Head of caudate nucleus (tissue), 42 donors: ENCODE data around the gene SERINC5.
"Not testable (repeated sequence)": the region's sequence is repeated elsewhere in the genome, so short reads cannot be mapped to it uniquely, and the experiment has no call there.

Source experiments
- DNase-seq, 42 donors: peaks; one replicate each; pipeline versions ENCODE4 v3.0.0 to v3.0.0-alpha.2; 2020 to 2021; ENCODE audit warnings: mixed read lengths in 7 of 42
- intact Hi-C: fragments of 100-400 bp; cut with DNase I; formaldehyde crosslinking; loops from one replicate; pipeline ENCODE4 v1.15.0; 2022

Gene SERINC5

DNA sequence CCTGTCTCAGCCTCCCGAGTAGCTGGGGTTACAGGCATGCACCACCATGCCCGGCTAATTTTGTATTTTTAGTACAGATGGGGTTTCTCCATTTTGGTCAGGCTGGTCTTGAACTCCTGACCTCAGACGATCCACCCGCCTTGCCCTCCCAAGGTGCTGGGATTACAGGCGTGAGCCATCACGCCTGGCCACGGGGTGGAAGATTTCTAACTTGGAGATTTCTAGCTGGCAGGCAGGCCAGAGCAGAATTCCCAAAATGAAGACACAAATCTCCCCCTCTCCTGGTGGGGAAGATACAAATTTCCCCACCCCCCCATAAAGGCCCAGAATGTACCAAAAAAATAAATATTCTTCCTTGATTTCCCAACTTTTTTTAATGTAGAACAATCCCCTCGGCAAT lies 101.6 kb downstream of the SERINC5 start:
- intact Hi-C loops, result not testable (repeated sequence)

DNA sequence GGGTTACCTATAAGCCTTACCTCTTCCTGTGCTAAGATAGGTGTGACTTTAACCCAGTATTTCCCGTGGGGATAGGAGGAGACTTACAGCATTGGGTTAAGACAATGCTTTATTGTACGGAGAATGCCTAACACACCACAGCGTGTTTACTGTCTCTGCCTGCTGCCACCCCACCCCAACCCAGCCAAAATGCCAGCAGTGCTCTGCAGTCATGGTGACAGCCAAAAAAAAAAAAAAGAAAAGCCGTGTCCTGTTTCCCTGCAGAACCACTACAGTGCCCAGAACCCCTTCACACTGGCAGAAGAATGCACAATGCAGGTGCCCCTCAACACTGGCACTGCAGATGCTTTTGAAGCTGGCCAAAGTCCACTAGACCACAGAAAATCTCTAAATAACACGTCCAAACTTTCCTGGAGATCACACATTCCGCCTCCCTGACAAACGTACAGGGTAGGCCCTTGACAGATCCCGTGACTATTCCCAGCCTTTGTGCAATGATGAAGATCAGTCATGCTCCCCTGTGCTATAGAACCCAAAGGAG lies 102.2 kb downstream of the SERINC5 start:
- intact Hi-C loops, result no loop called here
- DNase-seq, result peak in 34 of 42 donors; percentile 32 to 77 (median 57)

More for the DNA sequence above, 101.6 kb downstream of the SERINC5 start:
- DNase-seq, result peak in 1 of 42 donors; percentile 26

DNA sequence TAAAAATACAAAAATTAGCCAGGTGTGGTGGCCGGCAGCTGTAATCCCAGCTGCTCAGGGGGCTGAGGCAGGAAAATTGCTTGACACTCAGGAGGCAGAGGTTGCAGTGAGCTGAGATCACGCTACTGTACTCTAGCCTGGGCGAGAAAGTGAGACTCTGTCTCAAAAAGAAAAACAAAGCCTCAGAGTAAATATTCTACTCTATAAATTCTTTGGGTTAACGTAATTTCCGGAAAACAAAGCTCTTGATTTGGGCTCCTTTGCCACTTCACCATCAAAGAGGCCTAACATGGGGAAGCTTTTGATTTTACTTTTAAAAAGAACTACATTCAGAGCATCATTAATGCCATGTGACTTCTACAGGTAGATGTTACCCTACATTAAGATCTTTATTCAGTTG lies 103.1 kb downstream of the SERINC5 start:
- DNase-seq, result no peak
- intact Hi-C loops, result no loop called here

DNA sequence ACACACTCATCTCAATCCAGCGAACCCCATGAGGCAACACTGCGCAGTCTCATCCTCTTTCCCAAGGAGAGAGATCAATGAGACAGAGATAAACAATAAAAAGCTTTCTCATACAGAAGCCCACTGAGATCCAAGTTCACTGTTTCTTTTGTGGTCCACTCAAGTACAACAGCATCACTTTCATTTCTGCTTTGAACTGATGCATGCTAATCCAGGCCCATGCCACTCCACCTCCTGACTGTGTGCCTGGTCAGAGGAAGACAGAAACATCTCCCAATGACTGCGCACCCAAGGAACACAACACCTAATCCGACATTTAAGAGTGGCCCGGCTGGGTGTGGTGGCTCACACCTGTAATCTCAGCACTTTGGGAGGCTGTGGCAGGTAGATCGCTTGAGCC lies 104.0 kb downstream of the SERINC5 start:
- intact Hi-C loops, result no loop called here
- DNase-seq, result peak in 1 of 42 donors; percentile 34

DNA sequence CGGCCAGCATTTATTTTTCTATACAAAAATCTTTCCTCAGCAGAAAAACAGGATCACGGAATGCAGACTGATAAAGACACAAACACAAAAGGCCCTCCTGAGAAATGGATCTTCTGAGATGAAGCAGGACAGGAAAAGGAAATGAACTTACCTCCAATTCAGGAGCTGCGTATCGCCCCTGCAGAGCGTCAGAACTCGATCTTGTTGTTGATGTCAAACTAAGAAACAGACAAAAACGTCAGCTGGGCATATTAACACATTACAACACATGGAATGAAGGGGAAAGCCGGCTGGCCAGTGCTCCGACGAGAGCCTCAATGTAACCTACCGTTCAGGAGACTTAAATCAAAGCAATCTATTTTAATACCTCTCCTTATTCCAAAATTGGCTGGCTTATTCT lies 105.1 kb downstream of the SERINC5 start:
- peak in 1 of 42 donors; percentile 27 for DNase-seq
- intact Hi-C loops, result no loop called here

DNA sequence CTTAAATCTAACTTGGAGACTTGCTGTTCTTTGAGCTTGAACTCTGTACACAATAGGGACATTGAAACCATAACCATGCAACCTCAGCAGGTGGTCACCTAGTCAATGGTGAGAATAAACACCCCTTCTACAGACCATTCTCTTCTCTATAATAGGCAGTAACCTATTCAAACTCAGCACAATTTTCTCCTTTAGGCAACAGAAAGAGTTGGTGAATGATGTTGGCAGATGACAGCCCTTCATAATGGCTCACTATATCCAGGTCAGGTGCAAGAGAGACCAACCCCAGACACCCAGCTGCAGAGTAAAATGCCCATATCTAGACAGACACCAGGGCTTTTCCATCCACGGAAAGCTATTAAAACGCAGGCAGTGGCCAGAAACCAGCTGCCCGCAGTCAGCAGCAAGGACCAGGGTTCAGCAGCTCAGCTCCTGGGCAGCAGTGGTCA lies 106.7 kb downstream of the SERINC5 start:
- DNase-seq, result peak in 20 of 42 donors; percentile 4 to 76 (median 38)
- intact Hi-C loops, result no loop called here

DNA sequence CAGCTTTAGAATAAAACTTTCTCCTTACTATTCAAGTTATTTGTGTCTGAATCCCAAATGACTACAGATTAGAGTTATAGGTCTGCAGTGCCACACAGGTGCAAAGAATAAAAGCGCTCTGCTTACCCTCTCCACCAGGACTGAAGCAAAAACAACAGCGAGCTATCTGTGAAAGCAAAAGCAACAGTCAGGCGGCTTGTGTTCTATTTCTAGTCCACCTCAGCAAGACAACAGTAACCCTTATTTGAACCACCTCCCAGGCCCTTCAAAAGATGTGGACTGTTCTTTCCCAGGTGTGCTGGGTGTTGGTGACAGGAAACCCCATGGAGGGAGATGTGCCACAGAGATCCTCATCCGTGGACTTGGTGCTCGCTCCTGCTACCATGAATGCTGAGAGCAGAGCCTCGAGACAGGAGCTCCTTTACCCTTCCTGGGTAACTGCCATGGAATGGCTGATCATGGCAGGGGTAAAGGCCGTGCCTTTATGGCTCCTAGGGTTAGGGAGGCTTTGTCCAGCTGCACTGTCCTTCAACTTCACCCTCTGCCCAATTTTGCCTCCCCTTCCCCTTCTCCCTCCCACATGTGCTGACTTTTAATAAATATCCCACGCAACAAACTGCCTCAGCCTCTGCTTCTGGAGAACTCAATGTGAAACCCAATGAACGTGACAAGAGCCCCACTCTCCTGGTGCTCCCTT lies 108.6 kb downstream of the SERINC5 start:
- peak in 1 of 42 donors; percentile 30 for DNase-seq
- intact Hi-C loops, result no loop called here

DNA sequence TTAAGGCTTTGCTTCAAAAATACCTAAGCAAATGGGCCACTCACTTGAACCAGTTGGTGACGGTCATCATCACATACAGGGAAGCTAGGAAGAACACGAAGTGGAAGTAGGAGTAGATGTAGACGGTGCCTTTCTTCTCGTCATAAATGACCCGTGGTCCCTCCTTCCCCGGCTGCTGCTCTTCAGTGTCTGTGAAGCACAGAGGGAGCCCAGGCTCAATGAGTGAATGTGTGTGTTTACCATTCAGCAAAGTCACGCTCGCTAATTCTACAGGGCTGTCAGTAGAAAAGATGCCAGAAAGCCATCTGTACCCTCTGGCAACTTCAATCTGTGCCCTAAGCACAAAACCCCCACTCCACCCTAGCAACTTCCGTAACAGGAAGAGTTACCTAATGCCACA lies 109.8 kb downstream of the SERINC5 start:
- peak in 3 of 42 donors; percentile 12 to 57 (median 46) for DNase-seq
- intact Hi-C loops, result no loop called here

DNA sequence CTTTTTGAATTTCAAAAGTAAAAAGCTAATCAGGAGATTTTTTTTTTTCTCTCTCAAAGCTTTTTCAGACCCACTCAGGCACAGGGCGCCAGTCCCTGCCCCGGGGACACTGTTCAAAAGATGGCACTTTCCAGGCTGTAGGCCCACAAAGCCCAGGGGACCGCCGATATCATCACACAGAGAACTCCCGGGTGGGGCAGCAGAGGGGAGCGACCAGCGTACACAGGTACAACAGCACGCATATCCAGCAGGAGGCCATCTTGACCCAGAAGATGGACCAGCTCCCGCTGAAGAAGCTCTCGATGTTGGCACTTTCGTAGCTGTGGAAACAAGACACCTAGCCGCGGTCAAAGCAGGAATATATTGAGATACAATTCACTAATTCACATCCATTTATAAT lies 112.4 kb downstream of the SERINC5 start:
- peak in 1 of 42 donors; percentile 35 for DNase-seq

DNA sequence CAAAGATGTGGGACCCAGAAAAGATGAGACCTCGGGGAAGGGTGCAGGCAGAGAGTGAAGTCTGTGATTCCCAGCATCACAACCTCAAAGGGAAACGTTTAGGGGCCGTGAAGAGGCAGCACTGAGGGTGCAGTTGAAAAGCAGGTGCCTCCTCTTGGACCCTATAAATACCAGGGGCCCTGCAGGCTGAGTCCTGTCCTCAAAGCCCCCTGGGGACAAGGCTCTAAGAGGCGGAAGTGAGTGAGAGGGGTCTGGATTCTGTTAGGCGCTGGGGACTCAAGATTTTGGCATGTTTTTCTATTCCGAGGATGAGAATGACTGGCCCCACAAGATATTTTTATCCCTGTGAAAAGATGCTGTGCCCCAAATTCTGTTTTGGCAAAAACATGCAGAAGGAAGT lies 112.9 kb downstream of the SERINC5 start:
- DNase-seq, result peak in 1 of 42 donors; percentile 34
- intact Hi-C loops, result no loop called here

More for the DNA sequence above, 112.4 kb downstream of the SERINC5 start:
- intact Hi-C loops, result no loop called here

DNA sequence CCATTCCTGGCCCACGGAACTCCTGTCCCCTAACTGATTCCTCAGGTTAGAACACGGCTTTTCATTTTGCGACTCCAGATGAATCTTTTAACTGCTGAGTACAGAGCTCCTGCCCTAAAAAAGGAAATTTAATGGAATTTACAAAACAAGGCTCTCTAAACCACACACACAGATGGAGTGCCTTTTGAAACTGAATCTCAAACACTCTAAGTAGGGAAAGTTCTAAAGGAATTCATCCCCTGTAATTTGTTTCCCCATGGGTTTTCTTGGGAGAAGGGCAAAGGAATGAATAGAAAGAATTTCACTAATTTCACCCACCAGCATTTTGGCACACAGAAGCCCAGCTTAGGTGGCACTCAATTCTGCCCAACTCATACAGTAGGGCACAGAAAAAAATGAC lies 114.2 kb downstream of the SERINC5 start:
- DNase-seq, result peak in 1 of 42 donors; percentile 8
- intact Hi-C loops, result no loop called here

DNA sequence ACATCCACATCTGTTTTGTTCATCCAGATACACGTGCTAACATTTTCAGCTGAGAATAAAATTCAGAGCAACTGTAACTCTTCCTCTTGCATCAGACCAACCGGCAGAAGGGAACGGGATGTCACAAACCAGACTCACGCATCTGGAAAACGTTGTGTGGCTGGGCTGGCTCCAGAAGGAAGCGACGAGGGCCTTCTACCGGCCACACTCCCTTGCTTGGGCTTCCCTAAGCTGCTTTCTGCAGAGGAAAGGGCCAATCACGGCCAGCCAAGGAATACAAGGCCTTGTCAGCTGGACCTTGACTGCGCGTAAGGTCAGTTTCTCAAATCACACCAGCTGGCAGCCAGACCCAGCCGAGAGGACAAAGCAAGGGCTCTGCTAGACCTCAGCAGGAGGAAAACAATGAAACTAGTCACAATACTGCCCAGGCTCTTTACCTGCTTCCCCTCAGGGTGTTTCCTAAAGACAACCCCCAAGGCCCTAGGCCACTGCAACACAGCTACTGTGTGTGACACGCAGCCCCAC lies 114.6 kb downstream of the SERINC5 start:
- intact Hi-C loops, result no loop called here

DNA sequence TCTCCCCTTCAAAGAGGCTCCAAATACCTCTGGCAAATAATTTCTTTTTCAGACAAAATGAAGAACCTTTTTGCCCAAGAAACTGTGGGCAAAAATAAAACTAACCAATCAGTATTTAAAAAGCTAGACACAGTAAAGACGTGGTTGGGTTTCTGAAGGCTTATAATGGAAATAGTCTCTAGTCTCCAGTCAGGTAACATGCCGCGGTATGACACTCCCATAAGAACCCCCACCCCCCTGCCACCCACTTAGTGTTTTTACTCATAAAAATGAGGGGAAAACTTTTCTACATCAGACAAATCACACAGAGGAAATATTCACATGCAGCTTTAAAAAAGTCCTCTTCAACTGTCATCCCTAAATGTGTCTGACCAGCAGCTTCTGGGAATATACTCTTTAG lies 115.4 kb downstream of the SERINC5 start:
- DNase-seq, result peak in 1 of 42 donors; percentile 43
- intact Hi-C loops, result no loop called here

More for the DNA sequence above, 114.6 kb downstream of the SERINC5 start:
- peak; percentile 22 to 76 (median 52) for DNase-seq

DNA sequence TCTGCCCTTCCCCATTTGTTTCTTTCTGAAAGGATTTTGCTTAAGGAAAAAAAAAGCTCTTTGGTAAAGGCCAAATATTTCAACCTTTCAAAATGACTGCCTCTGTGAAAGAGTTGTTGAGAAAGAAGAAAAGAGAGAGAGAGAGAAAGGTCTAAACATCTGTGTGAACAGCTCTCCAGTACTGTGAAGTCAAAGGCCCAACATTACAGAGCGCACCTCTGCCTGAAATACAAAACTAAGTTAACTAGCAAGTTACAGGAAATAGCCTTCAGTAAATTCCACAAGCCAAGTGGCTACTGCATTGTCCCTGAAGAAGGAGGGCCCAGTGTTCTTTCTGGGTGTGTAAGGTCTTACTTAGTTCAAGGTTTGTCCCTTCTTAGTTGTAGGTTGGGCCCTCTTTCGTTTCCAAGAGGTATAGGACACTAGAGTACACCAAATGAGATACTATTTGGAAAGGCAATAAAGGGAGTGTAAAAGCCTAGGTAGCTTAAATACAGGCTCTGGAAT lies 116.3 kb downstream of the SERINC5 start:
- no peak for DNase-seq
- intact Hi-C loops, result no loop called here

DNA sequence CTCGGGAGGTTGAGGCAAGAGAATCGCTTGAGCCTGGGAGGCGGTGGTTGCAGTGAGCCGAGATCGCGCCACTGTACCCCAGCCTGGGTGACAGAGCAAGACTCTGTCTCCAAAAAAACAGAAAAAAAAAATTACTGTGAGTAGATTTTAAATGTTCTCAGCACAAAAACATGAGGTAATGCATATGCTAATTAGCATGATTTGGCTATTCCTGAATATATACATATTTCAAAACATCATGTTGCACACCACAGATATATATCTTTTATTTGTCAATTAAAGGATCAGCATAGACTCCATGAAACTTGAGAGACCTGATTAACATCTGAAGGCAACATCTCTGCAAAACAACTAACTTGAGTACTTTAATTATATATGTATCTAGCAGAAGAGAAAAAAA lies 117.4 kb downstream of the SERINC5 start:
- intact Hi-C loops, result no loop called here
- DNase-seq, result no peak

DNA sequence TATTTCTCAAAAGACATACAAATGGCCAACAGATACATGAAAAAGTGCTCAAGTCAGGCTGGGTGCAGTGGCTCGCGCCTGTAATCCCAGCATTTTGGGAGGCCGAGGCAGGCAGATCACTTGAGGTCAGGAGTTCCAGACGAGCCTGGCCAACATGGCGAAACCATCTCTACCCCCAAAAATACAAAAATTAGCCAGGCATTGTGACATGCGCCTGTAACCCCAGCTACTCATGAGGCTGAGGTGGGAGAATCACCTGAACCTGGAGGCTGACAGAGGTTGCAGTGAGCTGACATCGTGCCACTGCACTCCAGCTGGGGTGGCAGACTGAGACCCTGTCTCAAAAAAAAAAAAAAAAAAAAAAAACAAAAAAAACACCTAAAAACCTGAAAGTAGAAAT lies 119.0 kb downstream of the SERINC5 start:
- DNase-seq, result peak in 2 of 42 donors; percentile 11 to 21
- intact Hi-C loops, result not testable (repeated sequence)

DNA sequence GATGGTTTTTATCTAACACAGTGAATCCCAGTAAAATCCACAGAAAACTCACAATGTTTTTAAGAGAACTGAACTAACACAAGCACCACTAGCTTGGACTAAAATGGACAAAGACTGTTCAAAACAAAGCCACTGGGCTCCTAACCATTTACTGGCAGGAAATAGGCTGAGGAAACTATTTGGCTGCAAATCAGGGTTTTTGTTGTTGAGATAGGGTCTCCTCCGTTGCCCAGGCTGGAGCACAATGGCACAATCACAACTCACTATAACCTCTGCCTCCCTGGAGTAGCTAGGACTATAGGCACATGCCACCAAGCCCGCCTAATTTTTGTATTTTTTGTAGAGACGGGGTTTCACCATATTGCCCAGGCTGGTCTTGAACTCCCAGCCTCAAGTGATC lies 121.0 kb downstream of the SERINC5 start:
- intact Hi-C loops, result no loop called here

DNA sequence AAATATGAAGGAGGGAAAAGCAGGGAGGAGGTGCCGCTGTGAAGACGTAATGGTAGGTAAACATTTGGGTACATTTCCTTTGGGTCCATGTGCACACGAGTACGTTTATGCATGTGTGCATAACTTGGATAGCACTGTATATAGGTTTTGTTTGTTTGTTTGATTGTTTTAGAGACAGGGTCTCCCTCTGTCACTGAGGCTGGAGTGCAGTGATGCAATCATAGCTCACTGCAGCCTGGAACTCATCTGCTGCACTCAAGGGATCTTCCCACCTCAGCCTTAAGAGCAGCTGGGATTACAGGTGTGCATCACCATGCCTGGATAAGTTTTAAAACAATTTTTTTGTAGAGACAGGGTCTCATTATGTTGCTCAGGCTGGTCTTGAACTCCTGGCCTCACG lies 126.7 kb downstream of the SERINC5 start:
- intact Hi-C loops, result no loop called here
- no peak for DNase-seq

More for the DNA sequence above, 121.0 kb downstream of the SERINC5 start:
- no peak for DNase-seq

DNA sequence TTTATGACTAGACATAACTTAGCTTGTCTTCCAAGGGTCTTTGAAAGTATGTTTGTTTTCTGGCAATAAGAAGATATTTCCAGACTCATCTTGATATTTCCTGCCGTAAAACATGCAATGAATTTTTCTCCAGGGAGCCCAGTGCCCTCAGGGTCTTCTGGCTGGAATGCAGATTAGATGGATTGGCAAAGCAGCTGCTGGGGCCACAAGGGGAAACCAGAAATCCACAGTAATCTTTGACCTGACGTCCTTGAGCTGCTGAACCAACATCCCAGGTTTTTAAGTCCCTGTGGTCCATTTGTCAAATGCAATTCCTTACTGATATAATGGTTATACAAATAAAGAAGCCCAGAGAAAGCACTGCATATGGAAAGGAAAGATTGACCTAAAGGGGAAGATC lies 127.7 kb downstream of the SERINC5 start:
- DNase-seq, result no peak
- intact Hi-C loops, result no loop called here

DNA sequence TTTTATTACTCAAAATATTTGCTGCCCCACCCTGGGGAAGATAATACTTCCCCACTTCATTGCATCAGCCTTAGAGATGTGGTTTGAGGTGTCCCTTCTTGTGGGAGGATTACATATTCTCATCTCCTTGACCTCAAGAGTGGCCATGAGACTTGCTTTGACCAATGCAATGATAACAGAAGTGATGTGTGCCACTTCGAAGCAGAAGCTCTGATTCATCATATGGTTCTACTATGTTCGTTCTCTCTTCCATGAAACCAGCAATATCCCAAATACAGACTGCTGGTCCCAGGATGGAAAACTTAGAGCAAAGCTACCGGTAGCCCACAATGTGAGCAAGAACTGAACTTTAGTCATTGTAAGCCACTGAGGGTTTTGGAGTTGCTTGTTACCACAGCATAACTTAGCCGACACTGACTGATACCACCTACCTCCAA lies 128.7 kb downstream of the SERINC5 start:
- intact Hi-C loops, result no loop called here
- no peak for DNase-seq
